Loucy (cell line): ENCODE measurements around the gene HAGH.

ENCODE experiments used
- EZH2phosphoT487 ChIP-seq: fragments of 200-600 bp; IDR thresholded peaks from 2 replicates; pipeline ENCODE4 v1.6.1; 2018; ENCODE audit warnings: antibody characterized with exemption, mild to moderate bottlenecking, moderate library complexity, borderline replicate concordance
- TF ChIP-seq, protein P1 (sequence below): fragments of 200-600 bp; sonication (generic); conservative IDR thresholded peaks from 2 replicates; pipeline ENCODE4 v1.5.1; 2014; ENCODE audit warnings: mild to moderate bottlenecking, antibody characterized with exemption, low read length

DNA sequence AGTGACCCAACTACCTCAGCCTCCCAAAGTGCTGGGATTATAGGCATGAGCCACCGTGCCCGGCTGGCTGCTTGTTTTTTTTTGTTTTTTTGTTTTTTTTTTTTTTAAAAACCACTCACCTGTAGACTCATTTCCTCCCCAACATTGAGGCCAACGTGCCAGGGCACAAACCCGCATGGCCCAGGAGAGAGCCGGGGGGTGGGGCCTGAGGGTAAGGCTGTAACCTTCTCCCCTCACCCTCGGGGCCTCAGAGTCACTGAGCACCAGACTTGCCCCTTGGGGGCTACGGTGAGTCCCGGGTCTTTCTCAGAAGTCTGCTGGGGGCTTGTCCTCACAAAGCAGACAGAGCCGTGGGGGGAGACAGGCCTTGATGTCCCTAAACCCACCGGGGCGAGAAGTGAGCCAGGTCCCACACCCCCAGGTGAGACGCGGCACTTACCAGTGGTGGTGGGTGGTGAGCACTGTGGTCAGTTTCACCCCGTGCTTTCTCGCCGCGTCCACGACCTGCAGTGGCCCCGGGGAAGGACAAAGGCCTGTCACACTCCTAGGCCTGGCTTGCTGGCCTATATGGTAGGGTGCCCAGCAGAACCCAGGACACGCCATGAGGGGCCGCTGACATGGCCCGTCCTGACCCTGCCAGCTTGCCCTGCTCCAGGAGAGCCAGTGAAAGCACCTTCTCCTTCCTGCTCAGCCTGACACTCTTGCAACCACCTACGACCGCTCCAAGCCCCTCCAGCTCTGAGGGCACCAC, 4.6 kb downstream of the HAGH start:
- TF ChIP-seq, protein P1, sequence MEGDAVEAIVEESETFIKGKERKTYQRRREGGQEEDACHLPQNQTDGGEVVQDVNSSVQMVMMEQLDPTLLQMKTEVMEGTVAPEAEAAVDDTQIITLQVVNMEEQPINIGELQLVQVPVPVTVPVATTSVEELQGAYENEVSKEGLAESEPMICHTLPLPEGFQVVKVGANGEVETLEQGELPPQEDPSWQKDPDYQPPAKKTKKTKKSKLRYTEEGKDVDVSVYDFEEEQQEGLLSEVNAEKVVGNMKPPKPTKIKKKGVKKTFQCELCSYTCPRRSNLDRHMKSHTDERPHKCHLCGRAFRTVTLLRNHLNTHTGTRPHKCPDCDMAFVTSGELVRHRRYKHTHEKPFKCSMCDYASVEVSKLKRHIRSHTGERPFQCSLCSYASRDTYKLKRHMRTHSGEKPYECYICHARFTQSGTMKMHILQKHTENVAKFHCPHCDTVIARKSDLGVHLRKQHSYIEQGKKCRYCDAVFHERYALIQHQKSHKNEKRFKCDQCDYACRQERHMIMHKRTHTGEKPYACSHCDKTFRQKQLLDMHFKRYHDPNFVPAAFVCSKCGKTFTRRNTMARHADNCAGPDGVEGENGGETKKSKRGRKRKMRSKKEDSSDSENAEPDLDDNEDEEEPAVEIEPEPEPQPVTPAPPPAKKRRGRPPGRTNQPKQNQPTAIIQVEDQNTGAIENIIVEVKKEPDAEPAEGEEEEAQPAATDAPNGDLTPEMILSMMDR = no peak
- no peak for TF ChIP-seq EZH2phosphoT487
